Astrocyte (in vitro differentiated cells and primary cell): ENCODE results near the gene SPG11. TPM values are rescaled to one million over a fixed set of nuclear protein-coding genes. Genes with fewer than 3 reads are reported as not detected.

Experiments
- DNase-seq: peaks from one replicate; pipeline ENCODE4 v3.0.0-alpha.2; 2010; ENCODE audit warnings: low read depth
- FAIRE-seq: peaks from 2 replicates; lab custom pipeline; 2011; peaks lifted over from hg19 to GRCh38; lab: Jason Lieb, UNC
- H2AFZ ChIP-seq: 2 replicates; pipeline ENCODE4 v1.6.0; 2012; ENCODE audit warnings: low read depth, low read length, inconsistent platforms
- H3K27ac ChIP-seq: 2 replicates; pipeline ENCODE4 v1.5.1; 2011; ENCODE audit warnings: low read depth, low read length, inconsistent platforms
- H3K27me3 ChIP-seq: 2 replicates; pipeline ENCODE4 v1.6.0; 2011; ENCODE audit warnings: low read length, inconsistent platforms; ENCODE audit not compliant: insufficient read depth
- H3K36me3 ChIP-seq: 2 replicates; pipeline ENCODE4 v1.5.1; 2011; ENCODE audit warnings: low read length, inconsistent platforms; ENCODE audit not compliant: insufficient read depth
- H3K4me1 ChIP-seq: 2 replicates; pipeline ENCODE4 v1.5.1; 2011; ENCODE audit warnings: low read length, inconsistent platforms; ENCODE audit not compliant: insufficient read depth
- H3K4me2 ChIP-seq: 2 replicates; pipeline ENCODE4 v1.6.0; 2012; ENCODE audit warnings: low read length, inconsistent platforms
- H3K4me3 ChIP-seq: 2 replicates; pipeline ENCODE4 v1.5.1; 2011; ENCODE audit warnings: low read depth, mild to moderate bottlenecking, low read length, inconsistent platforms; ENCODE audit not compliant: insufficient read depth
- H3K79me2 ChIP-seq: 2 replicates; pipeline ENCODE4 v1.6.0; 2012; ENCODE audit warnings: mild to moderate bottlenecking, low read length, inconsistent platforms; ENCODE audit not compliant: insufficient read depth
- H3K9ac ChIP-seq: 2 replicates; pipeline ENCODE4 v1.6.0; 2012; ENCODE audit warnings: mild to moderate bottlenecking, low read length, inconsistent platforms
- H3K9me3 ChIP-seq: 2 replicates; pipeline ENCODE4 v1.5.1; 2012; ENCODE audit warnings: low read depth, mild to moderate bottlenecking, low read length, inconsistent platforms; ENCODE audit not compliant: insufficient read depth
- H4K20me1 ChIP-seq: 2 replicates; pipeline ENCODE4 v1.6.0; 2012; ENCODE audit warnings: low read length, inconsistent platforms; ENCODE audit not compliant: insufficient read depth
- H3K27ac Mint-ChIP-seq: one replicate; pipeline ENCODE4 v1.8.0; 2021; ENCODE audit warnings: mild to moderate bottlenecking, mixed read lengths; ENCODE audit not compliant: unreplicated experiment
- H3K27me3 Mint-ChIP-seq: one replicate; pipeline ENCODE4 v1.8.0; 2021; ENCODE audit warnings: low read depth, mixed read lengths; ENCODE audit not compliant: unreplicated experiment
- H3K36me3 Mint-ChIP-seq: one replicate; pipeline ENCODE4 v1.8.0; 2021; ENCODE audit warnings: low read depth, mixed read lengths; ENCODE audit not compliant: unreplicated experiment
- H3K4me1 Mint-ChIP-seq: one replicate; pipeline ENCODE4 v1.8.0; 2021; ENCODE audit warnings: low read depth, mixed read lengths; ENCODE audit not compliant: unreplicated experiment
- H3K4me3 Mint-ChIP-seq: one replicate; pipeline ENCODE4 v1.8.0; 2021; ENCODE audit warnings: mild to moderate bottlenecking, moderate library complexity, mixed read lengths; ENCODE audit not compliant: unreplicated experiment
- H3K9me3 Mint-ChIP-seq: one replicate; pipeline ENCODE4 v1.8.0; 2021; ENCODE audit warnings: mild to moderate bottlenecking, mixed read lengths; ENCODE audit not compliant: unreplicated experiment
- CTCF ChIP-seq: IDR thresholded peaks from 2 replicates; pipeline ENCODE4 v1.5.1; 2011; ENCODE audit warnings: low read depth, mild to moderate bottlenecking, inconsistent platforms, low read length, moderate library complexity; ENCODE audit not compliant: insufficient read depth
- EZH2 ChIP-seq: IDR thresholded peaks from 2 replicates; pipeline ENCODE4 v1.6.1; 2012; ENCODE audit warnings: mild to moderate bottlenecking, low read length, inconsistent platforms; ENCODE audit not compliant: insufficient read depth
- total RNA-seq: library from RNA; stranded (reverse); gene quantifications from 2 replicates; pipeline ENCODE4 v1.2.1, GENCODE V29; 2021

Gene SPG11
- total RNA-seq, 1 donor from 2014 or later = 34.4 TPM

- Mint-ChIP-seq H3K27me3 (no peaks in the 10 kb centered on the region), H3K4me1 (no peaks in the 10 kb centered on the region), H3K27ac (no peak overlapping the region), H3K4me3 (no peak overlapping the region), H3K9me3 (no peaks in the 10 kb centered on the region), H3K36me3 (peaks cover 6% of the 10 kb centered on the region)
- Histone ChIP-seq H3K4me2 (no peak overlapping the region), H3K36me3 (peaks cover 5% of the 10 kb centered on the region), H3K79me2 (no peaks in the 10 kb centered on the region), H3K9me3 (no peaks in the 10 kb centered on the region), H3K4me3 (no peak overlapping the region), H3K27ac (no peak overlapping the region), H3K27me3 (no peaks in the 10 kb centered on the region), H3K4me1 (no peaks in the 10 kb centered on the region), H4K20me1 (no peaks in the 10 kb centered on the region), H3K9ac (no peak overlapping the region), H2AFZ (no peak overlapping the region)
- no peak for TF ChIP-seq EZH2
- FAIRE-seq = no peak
- no peak for DNase-seq
Measured at GRCh38 chr15:44574734-44575133, 88.7 kb downstream of the SPG11 start.

- no peak overlapping the region for H3K27ac Mint-ChIP-seq
- Histone ChIP-seq H3K9me3 (no peaks in the 10 kb centered on the region), H3K27ac (no peak overlapping the region), H3K79me2 (no peaks in the 10 kb centered on the region), H4K20me1 (no peaks in the 10 kb centered on the region), H3K9ac (no peak overlapping the region), H3K4me1 (no peaks in the 10 kb centered on the region), H3K4me3 (no peak overlapping the region), H3K27me3 (no peaks in the 10 kb centered on the region), H2AFZ (no peak overlapping the region), H3K4me2 (no peak overlapping the region), H3K36me3 (peaks cover 9% of the 10 kb centered on the region)
- no peaks in the 10 kb centered on the region for H3K9me3 Mint-ChIP-seq
- H3K27me3 Mint-ChIP-seq = no peaks in the 10 kb centered on the region
- TF ChIP-seq EZH2 = no peak
- no peak for TF ChIP-seq CTCF
- H3K4me1 Mint-ChIP-seq = no peaks in the 10 kb centered on the region
- H3K36me3 Mint-ChIP-seq = peaks cover 6% of the 10 kb centered on the region
- no peak overlapping the region for H3K4me3 Mint-ChIP-seq
- DNase-seq (no peak), FAIRE-seq (no peak)
Measured at GRCh38 chr15:44573386-44573785, 90.1 kb downstream of the SPG11 start.

GRCh38 chr15:44570361-44570760, 93.1 kb downstream of the SPG11 start:
- Histone ChIP-seq H3K4me1 (no peaks in the 10 kb centered on the region), H2AFZ (no peak overlapping the region), H3K79me2 (no peaks in the 10 kb centered on the region), H4K20me1 (no peaks in the 10 kb centered on the region), H3K27ac (no peak overlapping the region), H3K9me3 (peaks cover under 1% of the 10 kb centered on the region), H3K9ac (no peak overlapping the region), H3K36me3 (peaks cover 22% of the 10 kb centered on the region), H3K4me3 (no peak overlapping the region), H3K4me2 (no peak overlapping the region), H3K27me3 (no peaks in the 10 kb centered on the region)
- FAIRE-seq (no peak), DNase-seq (no peak)
- H3K36me3 Mint-ChIP-seq = peaks cover 18% of the 10 kb centered on the region
- H3K9me3 Mint-ChIP-seq = no peaks in the 10 kb centered on the region
- H3K4me3 Mint-ChIP-seq = no peak overlapping the region
- H3K4me1 Mint-ChIP-seq = peaks cover 7% of the 10 kb centered on the region
- H3K27me3 Mint-ChIP-seq = no peaks in the 10 kb centered on the region
- peak overlapping the region; percentile 53 for H3K27ac Mint-ChIP-seq
- no peak for TF ChIP-seq EZH2
- TF ChIP-seq CTCF = no peak
